K562 (cell line): ENCODE data around the gene HEY2. TPM values are rescaled to one million over a fixed set of nuclear protein-coding genes. Genes with fewer than 3 reads are reported as not detected.

Experiments
- CBX3 ChIP-seq, 2 experiments: IDR thresholded peaks; 1 replicate in 1 of 2; 2 replicates in 1 of 2; pipeline ENCODE4 v1.6.1; 2012; ENCODE audit warnings: inconsistent platforms in 2 of 2, low read length in 2 of 2, borderline replicate concordance in 1 of 2, control low read depth in 1 of 2
- ELF2 ChIP-seq: fragments of 250-450 bp; sonication (Bioruptor Pico); IDR thresholded peaks from 2 replicates; pipeline ENCODE4 v1.5.0; 2021; ENCODE audit warnings: mild to moderate bottlenecking
- FOXA1 ChIP-seq: fragments of 450-650 bp; IDR thresholded peaks from 2 replicates; pipeline ENCODE4 v1.6.1; 2016; ENCODE audit warnings: mild to moderate bottlenecking, borderline replicate concordance
- FOXJ2 ChIP-seq: fragments of 200-800 bp; sonication (Bioruptor generic); IDR thresholded peaks from 2 replicates; pipeline ENCODE4 v1.6.1; 2016; ENCODE audit warnings: missing genetic modification characterization, missing compliant biosample characterization
- HMG20A ChIP-seq: fragments of 450-650 bp; formaldehyde crosslinking; conservative IDR thresholded peaks from 2 replicates; pipeline ENCODE4 v1.4.0; 2020; ENCODE audit warnings: mild to moderate bottlenecking, mixed read lengths
- HOXB6 ChIP-seq: fragments of 250-450 bp; sonication (Bioruptor Pico); IDR thresholded peaks from 2 replicates; pipeline ENCODE4 v1.5.1; 2022; ENCODE audit warnings: mild to moderate bottlenecking, borderline replicate concordance
- MCM3 ChIP-seq: fragments of 450-650 bp; IDR thresholded peaks from 2 replicates; pipeline ENCODE4 v1.6.1; 2016
- MEF2A ChIP-seq: IDR thresholded peaks from 2 replicates; pipeline ENCODE4 v1.6.1; 2011; ENCODE audit warnings: low read depth, mild to moderate bottlenecking, low read length, moderate library complexity; ENCODE audit not compliant: control insufficient read depth
- MYBL2 ChIP-seq, 2 experiments: fragments of 450-650 bp in 1 of 2; sonication (generic) in 1 of 2; formaldehyde crosslinking in 1 of 2; IDR thresholded peaks; 2 replicates each; pipeline versions ENCODE4 v1.6.1 to v1.8.1; 2017 to 2022; ENCODE audit warnings: borderline replicate concordance in 1 of 2, inconsistent platforms in 1 of 2, low read depth in 1 of 2, mild to moderate bottlenecking in 1 of 2, missing genetic modification reagents in 1 of 2, moderate library complexity in 1 of 2
- NR2F6 ChIP-seq: fragments of 450-650 bp; formaldehyde crosslinking; IDR thresholded peaks from 2 replicates; pipeline ENCODE4 v1.4.0; 2020; ENCODE audit warnings: mild to moderate bottlenecking
- POU5F1 ChIP-seq: fragments of 150-350 bp; IDR thresholded peaks from 2 replicates; pipeline ENCODE4 v1.6.1; 2014; ENCODE audit warnings: borderline replicate concordance, low read length, low read depth, mild to moderate bottlenecking; ENCODE audit not compliant: partially characterized antibody
- PPARD ChIP-seq: fragments of 250-450 bp; sonication (Bioruptor Pico); IDR thresholded peaks from 2 replicates; pipeline ENCODE4 v1.8.0; 2022; ENCODE audit warnings: inconsistent platforms, mild to moderate bottlenecking, moderate library complexity
- RUNX1 ChIP-seq: sonication (generic); IDR thresholded peaks from 2 replicates; pipeline ENCODE4 v1.6.1; 2016; ENCODE audit warnings: antibody characterized with exemption, low read depth
- STAG1 ChIP-seq: sonication (generic); formaldehyde crosslinking; IDR thresholded peaks from 2 replicates; pipeline ENCODE4 v1.5.0; 2020; ENCODE audit warnings: missing genetic modification reagents, borderline replicate concordance
- TAF1 ChIP-seq: IDR thresholded peaks from 2 replicates; pipeline ENCODE4 v1.6.1; 2011; ENCODE audit warnings: mild to moderate bottlenecking, low read length, moderate library complexity; ENCODE audit not compliant: insufficient read depth, control insufficient read depth, severe bottlenecking; ENCODE audit errors: extremely low read depth
- ZEB2 ChIP-seq: fragments of 450-650 bp; IDR thresholded peaks from 2 replicates; pipeline ENCODE4 v1.6.1; 2016
- ZNF764 ChIP-seq: fragments of 250-450 bp; sonication (Bioruptor Pico); IDR thresholded peaks from 2 replicates; pipeline ENCODE4 v1.4.0; 2020; ENCODE audit warnings: low read depth, mild to moderate bottlenecking, moderate library complexity
- polyA plus RNA-seq, 8 experiments: library from polyadenylated mRNA; depleted of rRNA in 4 of 8; stranded (reverse) in 5 of 8; unstranded in 3 of 8; fragments of >200 nt; fragmentation: Nextera tagmentation in 2 of 8; fragmentation: Illumina TruSeq in 1 of 8; extraction: Ambion mirVana in 2 of 8; extraction: Trizol in 1 of 8; gene quantifications; 2 replicates each; pipeline versions ENCODE4 v1.2.1 to v1.2.3, GENCODE V29; 2011 to 2014; ENCODE audit warnings: inconsistent platforms in 1 of 8, missing spikeins in 1 of 8
- total RNA-seq, 7 experiments: library from RNA; depleted of rRNA in 6 of 7; stranded (reverse); fragments of >200 nt in 6 of 7; fragmentation: Illumina TruSeq in 2 of 7; extraction: Trizol in 2 of 7; gene quantifications; 2 replicates each; pipeline versions ENCODE4 v1.2.1 to v1.2.3, GENCODE V29; 2011 to 2021; ENCODE audit warnings: low replicate concordance in 1 of 7
- TF ChIP-seq, protein P1 (sequence below): fragments of 450-650 bp; IDR thresholded peaks from 2 replicates; pipeline ENCODE4 v1.6.1; 2016; ENCODE audit warnings: mild to moderate bottlenecking
- TF ChIP-seq, protein P2 (sequence below): fragments of 450-650 bp; IDR thresholded peaks from one replicate; pipeline ENCODE4 v1.6.1; 2018; ENCODE audit warnings: mild to moderate bottlenecking, moderate library complexity; ENCODE audit not compliant: partially characterized antibody
- TF ChIP-seq, protein P3 (sequence below), 2 experiments: fragments of 450-650 bp; conservative IDR thresholded peaks; 2 replicates each; pipeline ENCODE4 v1.6.1; 2017; ENCODE audit warnings: mild to moderate bottlenecking in 2 of 2, moderate library complexity in 2 of 2
- TF ChIP-seq, protein P4 (sequence below), 2 experiments: fragments of 450-650 bp; IDR thresholded peaks; 2 replicates each; pipeline ENCODE4 v1.6.1; 2016

Gene HEY2
- total and polyA plus RNA-seq, 9 of the 15 experiments (the other 6 are each of a cell fraction or from before 2014, with no cell fraction given), result 0.03 to 0.07 (median 0.06) TPM; not detected in 5

DNA sequence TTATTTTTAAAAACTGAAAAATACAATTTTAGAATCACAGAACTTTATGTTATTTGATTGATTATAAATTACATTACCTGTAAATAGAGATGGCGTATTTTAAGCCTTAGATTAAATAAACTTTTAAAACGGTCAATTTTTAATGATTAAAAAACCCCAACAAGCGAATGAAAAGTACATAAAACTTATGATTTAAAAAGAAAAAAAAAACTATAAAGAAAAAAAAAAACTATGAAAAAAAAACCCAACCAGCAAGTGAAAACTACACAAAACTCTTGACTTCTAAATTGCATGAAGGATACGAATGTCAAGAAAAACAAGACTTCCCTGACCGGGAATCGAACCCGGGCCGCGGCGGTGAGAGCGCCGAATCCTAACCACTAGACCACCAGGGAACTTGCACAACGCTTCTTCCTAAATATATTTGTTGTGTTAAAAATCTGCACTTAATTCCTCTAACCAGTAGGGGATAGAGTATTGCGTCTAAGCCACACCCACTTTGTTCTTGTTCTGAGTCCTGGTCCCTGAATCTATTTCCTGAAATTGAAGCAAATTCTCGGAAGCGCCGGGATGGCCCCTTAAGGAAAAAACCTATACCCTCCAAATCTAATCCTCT lies 30.6 kb downstream of the HEY2 start (continued):
- TF ChIP-seq ELF2 (CRISPR knock-in tag) (no peak), POU5F1 (no peak), ZEB2 (no peak), STAG1 (CRISPR knock-in tag) (no peak), MCM3 (no peak), HMG20A (CRISPR knock-in tag) (no peak), RUNX1 (no peak), HOXB6 (CRISPR knock-in tag) (no peak), ZNF764 (CRISPR knock-in tag) (no peak), CBX3 (IDR thresholded peaks at IDR 0.05; ENCODE audit: borderline replicate concordance in 1 of 2, low read length in 2 of 2) (no peak; a peak in 1 of 3 replicates), NR2F6 (no peak), FOXJ2 (tag) (no peak), PPARD (CRISPR knock-in tag) (no peak), TAF1 (no peak), FOXA1 (no peak), MYBL2 (IDR thresholded peaks at IDR 0.05; ENCODE audit: low read depth) (no peak), MYBL2 (CRISPR knock-in tag; IDR thresholded peaks at IDR 0.05; ENCODE audit: borderline replicate concordance) (no peak), MEF2A (no peak)
- TF ChIP-seq, protein P1, sequence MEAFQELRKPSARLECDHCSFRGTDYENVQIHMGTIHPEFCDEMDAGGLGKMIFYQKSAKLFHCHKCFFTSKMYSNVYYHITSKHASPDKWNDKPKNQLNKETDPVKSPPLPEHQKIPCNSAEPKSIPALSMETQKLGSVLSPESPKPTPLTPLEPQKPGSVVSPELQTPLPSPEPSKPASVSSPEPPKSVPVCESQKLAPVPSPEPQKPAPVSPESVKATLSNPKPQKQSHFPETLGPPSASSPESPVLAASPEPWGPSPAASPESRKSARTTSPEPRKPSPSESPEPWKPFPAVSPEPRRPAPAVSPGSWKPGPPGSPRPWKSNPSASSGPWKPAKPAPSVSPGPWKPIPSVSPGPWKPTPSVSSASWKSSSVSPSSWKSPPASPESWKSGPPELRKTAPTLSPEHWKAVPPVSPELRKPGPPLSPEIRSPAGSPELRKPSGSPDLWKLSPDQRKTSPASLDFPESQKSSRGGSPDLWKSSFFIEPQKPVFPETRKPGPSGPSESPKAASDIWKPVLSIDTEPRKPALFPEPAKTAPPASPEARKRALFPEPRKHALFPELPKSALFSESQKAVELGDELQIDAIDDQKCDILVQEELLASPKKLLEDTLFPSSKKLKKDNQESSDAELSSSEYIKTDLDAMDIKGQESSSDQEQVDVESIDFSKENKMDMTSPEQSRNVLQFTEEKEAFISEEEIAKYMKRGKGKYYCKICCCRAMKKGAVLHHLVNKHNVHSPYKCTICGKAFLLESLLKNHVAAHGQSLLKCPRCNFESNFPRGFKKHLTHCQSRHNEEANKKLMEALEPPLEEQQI, result peak; percentile 82
- TF ChIP-seq, protein P2, sequence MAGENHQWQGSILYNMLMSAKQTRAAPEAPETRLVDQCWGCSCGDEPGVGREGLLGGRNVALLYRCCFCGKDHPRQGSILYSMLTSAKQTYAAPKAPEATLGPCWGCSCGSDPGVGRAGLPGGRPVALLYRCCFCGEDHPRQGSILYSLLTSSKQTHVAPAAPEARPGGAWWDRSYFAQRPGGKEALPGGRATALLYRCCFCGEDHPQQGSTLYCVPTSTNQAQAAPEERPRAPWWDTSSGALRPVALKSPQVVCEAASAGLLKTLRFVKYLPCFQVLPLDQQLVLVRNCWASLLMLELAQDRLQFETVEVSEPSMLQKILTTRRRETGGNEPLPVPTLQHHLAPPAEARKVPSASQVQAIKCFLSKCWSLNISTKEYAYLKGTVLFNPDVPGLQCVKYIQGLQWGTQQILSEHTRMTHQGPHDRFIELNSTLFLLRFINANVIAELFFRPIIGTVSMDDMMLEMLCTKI, result no peak
- TF ChIP-seq, protein P3, sequence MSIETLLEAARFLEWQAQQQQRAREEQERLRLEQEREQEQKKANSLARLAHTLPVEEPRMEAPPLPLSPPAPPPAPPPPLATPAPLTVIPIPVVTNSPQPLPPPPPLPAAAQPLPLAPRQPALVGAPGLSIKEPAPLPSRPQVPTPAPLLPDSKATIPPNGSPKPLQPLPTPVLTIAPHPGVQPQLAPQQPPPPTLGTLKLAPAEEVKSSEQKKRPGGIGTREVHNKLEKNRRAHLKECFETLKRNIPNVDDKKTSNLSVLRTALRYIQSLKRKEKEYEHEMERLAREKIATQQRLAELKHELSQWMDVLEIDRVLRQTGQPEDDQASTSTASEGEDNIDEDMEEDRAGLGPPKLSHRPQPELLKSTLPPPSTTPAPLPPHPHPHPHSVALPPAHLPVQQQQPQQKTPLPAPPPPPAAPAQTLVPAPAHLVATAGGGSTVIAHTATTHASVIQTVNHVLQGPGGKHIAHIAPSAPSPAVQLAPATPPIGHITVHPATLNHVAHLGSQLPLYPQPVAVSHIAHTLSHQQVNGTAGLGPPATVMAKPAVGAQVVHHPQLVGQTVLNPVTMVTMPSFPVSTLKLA (conservative IDR thresholded peaks at IDR 0.05), result no peak
- TF ChIP-seq, protein P4, sequence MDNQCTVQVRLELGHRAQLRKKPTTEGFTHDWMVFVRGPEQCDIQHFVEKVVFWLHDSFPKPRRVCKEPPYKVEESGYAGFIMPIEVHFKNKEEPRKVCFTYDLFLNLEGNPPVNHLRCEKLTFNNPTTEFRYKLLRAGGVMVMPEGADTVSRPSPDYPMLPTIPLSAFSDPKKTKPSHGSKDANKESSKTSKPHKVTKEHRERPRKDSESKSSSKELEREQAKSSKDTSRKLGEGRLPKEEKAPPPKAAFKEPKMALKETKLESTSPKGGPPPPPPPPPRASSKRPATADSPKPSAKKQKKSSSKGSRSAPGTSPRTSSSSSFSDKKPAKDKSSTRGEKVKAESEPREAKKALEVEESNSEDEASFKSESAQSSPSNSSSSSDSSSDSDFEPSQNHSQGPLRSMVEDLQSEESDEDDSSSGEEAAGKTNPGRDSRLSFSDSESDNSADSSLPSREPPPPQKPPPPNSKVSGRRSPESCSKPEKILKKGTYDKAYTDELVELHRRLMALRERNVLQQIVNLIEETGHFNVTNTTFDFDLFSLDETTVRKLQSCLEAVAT (IDR thresholded peaks at IDR 0.05), result peak; percentile 52 to 58; a peak in 2 of 4 replicates
